ENCODE results near the gene DNAJC28. TPM values are rescaled to one million over a fixed set of nuclear protein-coding genes. Genes with fewer than 3 reads are reported as not detected.

Gene DNAJC28
- total RNA-seq, 1 experiment from 2014 or later, result 2.5 TPM

DNA sequence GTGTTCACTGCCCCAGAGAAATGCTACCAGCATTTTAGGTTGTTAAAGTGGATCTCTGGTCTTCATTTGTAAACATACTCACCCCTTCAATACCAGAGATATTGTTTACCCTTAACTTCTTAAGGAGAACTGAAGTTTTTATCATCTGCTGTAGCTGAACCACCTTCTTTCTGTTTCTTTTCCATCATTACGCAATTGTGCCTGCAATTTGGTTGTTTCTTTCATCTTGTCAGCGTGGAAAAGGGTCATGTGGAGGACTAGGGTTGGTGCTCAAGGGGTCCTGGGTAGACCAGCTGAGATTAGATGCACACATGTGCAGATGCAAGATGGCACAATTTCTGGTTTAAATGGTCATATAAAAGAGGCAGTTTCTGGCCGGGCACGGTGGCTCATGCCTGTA lies 27.4 kb upstream of the DNAJC28 start:
- POLR2A ChIA-PET, result no interaction called here
- H3K27ac Mint-ChIP-seq (ENCODE audit: unreplicated experiment), result no peak overlapping the region
- BruUV-seq (replicated peaks), result no TSS peak
- H3K4me1 Mint-ChIP-seq (ENCODE audit: low read depth, unreplicated experiment), result no peaks in the 10 kb centered on the region
- no peak for DNase-seq
- no peaks in the 10 kb centered on the region for H3K27me3 ChIP-seq (replicated peaks; ENCODE audit: control insufficient read depth, insufficient read depth, low read length)
- no peak overlapping the region for H3K4me3 Mint-ChIP-seq (ENCODE audit: unreplicated experiment)
- H3K4me3 ChIP-seq (ENCODE audit: low read depth, low read length), result no peak overlapping the region
- H3K36me3 Mint-ChIP-seq (ENCODE audit: insufficient read depth, unreplicated experiment), result peaks cover 73% of the 10 kb centered on the region
- H3K9me3 ChIP-seq, result no peaks in the 10 kb centered on the region
- CTCF ChIA-PET, result no interaction called here
- intact Hi-C loops (cut with micrococcal nuclease; ENCODE audit: unreplicated experiment), result no loop called here
- H3K4me1 ChIP-seq, result no peaks in the 10 kb centered on the region
- H3K27me3 Mint-ChIP-seq (ENCODE audit: insufficient read depth, unreplicated experiment), result no peaks in the 10 kb centered on the region
- TF ChIP-seq, protein P1, sequence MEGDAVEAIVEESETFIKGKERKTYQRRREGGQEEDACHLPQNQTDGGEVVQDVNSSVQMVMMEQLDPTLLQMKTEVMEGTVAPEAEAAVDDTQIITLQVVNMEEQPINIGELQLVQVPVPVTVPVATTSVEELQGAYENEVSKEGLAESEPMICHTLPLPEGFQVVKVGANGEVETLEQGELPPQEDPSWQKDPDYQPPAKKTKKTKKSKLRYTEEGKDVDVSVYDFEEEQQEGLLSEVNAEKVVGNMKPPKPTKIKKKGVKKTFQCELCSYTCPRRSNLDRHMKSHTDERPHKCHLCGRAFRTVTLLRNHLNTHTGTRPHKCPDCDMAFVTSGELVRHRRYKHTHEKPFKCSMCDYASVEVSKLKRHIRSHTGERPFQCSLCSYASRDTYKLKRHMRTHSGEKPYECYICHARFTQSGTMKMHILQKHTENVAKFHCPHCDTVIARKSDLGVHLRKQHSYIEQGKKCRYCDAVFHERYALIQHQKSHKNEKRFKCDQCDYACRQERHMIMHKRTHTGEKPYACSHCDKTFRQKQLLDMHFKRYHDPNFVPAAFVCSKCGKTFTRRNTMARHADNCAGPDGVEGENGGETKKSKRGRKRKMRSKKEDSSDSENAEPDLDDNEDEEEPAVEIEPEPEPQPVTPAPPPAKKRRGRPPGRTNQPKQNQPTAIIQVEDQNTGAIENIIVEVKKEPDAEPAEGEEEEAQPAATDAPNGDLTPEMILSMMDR (IDR thresholded peaks at IDR 0.05; ENCODE audit: insufficient read depth in 1 of 2, low read depth in 1 of 2, low read length in 1 of 2, severe bottlenecking in 1 of 2, unreplicated experiment in 1 of 2), result no peak
- no peaks in the 10 kb centered on the region for H3K9me3 Mint-ChIP-seq (ENCODE audit: unreplicated experiment)
- H3K36me3 ChIP-seq (ENCODE audit: control insufficient read depth, insufficient read depth, low read length), result 0 out of 2 replicates have a peak, but pooled peaks cover 2% of the 10 kb centered on the region

DNA sequence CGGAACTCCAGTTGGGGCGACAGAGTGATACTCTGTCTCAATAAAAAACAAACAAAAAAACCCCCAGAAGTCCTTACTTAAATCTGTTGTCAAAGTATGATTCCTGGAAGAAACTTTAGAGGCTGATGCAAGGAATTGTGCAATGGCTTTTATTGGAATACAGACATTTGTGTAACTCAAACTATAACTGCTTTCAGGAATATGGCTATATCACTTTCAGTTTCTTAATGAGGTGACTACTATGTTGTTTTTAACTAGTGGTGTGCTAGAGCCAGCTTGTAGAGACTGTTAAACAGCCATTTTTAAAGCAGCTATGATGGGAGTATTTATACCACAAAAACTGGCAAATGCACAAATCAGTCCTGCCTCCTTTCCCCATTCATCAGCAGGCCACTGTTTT lies 22.7 kb upstream of the DNAJC28 start:
- ChIA-PET CTCF (no interaction called here), POLR2A (no interaction called here)
- Histone ChIP-seq H3K27me3 (replicated peaks; ENCODE audit: control insufficient read depth, insufficient read depth, low read length) (no peaks in the 10 kb centered on the region), H3K4me1 (no peaks in the 10 kb centered on the region), H3K9me3 (no peaks in the 10 kb centered on the region), H3K4me3 (ENCODE audit: low read depth, low read length) (no peak overlapping the region), H3K36me3 (ENCODE audit: control insufficient read depth, insufficient read depth, low read length) (0 out of 2 replicates have a peak, but pooled peaks cover 2% of the 10 kb centered on the region)
- Mint-ChIP-seq H3K4me1 (ENCODE audit: low read depth, unreplicated experiment) (no peaks in the 10 kb centered on the region), H3K27me3 (ENCODE audit: insufficient read depth, unreplicated experiment) (no peaks in the 10 kb centered on the region), H3K27ac (ENCODE audit: unreplicated experiment) (no peak overlapping the region), H3K9me3 (ENCODE audit: unreplicated experiment) (no peaks in the 10 kb centered on the region), H3K4me3 (ENCODE audit: unreplicated experiment) (no peak overlapping the region), H3K36me3 (ENCODE audit: insufficient read depth, unreplicated experiment) (peaks cover 66% of the 10 kb centered on the region)
- no TSS peak for BruUV-seq (replicated peaks)
- intact Hi-C loops (cut with micrococcal nuclease; ENCODE audit: unreplicated experiment), result no loop called here
- TF ChIP-seq, protein P1 (IDR thresholded peaks at IDR 0.05; ENCODE audit: insufficient read depth in 1 of 2, low read depth in 1 of 2, low read length in 1 of 2, severe bottlenecking in 1 of 2, unreplicated experiment in 1 of 2), result no peak
- no peak for DNase-seq

DNA sequence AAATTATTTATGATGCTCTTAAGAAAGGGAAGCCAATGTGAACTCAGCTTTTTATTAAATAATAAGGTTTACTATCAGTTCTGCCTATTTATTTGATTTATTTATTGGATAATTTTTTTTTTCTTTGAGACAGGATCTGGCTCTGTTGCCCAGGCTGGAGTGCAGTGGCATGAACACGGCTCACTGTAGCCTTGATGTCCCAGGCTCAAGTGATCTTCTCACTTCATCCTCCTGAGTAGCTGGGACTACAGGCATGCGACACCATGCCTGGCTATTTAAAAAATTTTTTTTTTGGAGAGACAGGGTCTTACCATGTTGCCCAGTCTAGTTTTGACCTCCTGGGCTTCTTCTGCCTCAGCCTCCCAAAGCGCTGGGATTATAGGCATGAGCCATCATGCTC lies 21.0 kb upstream of the DNAJC28 start:
- no TSS peak for BruUV-seq (replicated peaks)
- TF ChIP-seq, protein P1 (IDR thresholded peaks at IDR 0.05; ENCODE audit: insufficient read depth in 1 of 2, low read depth in 1 of 2, low read length in 1 of 2, severe bottlenecking in 1 of 2, unreplicated experiment in 1 of 2), result no peak
- Mint-ChIP-seq H3K4me1 (ENCODE audit: low read depth, unreplicated experiment) (no peaks in the 10 kb centered on the region), H3K27me3 (ENCODE audit: insufficient read depth, unreplicated experiment) (no peaks in the 10 kb centered on the region), H3K4me3 (ENCODE audit: unreplicated experiment) (no peak overlapping the region), H3K27ac (ENCODE audit: unreplicated experiment) (no peak overlapping the region), H3K9me3 (ENCODE audit: unreplicated experiment) (no peaks in the 10 kb centered on the region), H3K36me3 (ENCODE audit: insufficient read depth, unreplicated experiment) (peaks cover 70% of the 10 kb centered on the region)
- intact Hi-C loops (cut with micrococcal nuclease; ENCODE audit: unreplicated experiment), result no loop called here
- H3K9me3 ChIP-seq, result no peaks in the 10 kb centered on the region
- ChIA-PET POLR2A (no interaction called here), CTCF (no interaction called here)
- H3K4me3 ChIP-seq (ENCODE audit: low read depth, low read length), result no peak overlapping the region
- 0 out of 2 replicates have a peak, but pooled peaks cover 2% of the 10 kb centered on the region for H3K36me3 ChIP-seq (ENCODE audit: control insufficient read depth, insufficient read depth, low read length)
- no peaks in the 10 kb centered on the region for H3K27me3 ChIP-seq (replicated peaks; ENCODE audit: control insufficient read depth, insufficient read depth, low read length)
- DNase-seq, result no peak
- no peaks in the 10 kb centered on the region for H3K4me1 ChIP-seq

Data from Caco-2 (cell line).